Stimulated activated CD4-positive, alpha-beta T cell treated with anti-CD3 and anti-CD28 coated beads, Interleukin-15, amount 100 ng/mL, for 24 hours (primary cell): ENCODE data around the gene DHX34.
"Not testable (repeated sequence)": the region's sequence is repeated elsewhere in the genome, so short reads cannot be mapped to it uniquely, and the experiment has no call there.

Source experiments
- DNase-seq: peaks from one replicate; pipeline ENCODE4 v3.0.0-alpha.2; 2020

Gene DHX34

GRCh38 chr19:47370045-47370611, 21.0 kb downstream of the DHX34 start:
- DNase-seq = no peak

DNA sequence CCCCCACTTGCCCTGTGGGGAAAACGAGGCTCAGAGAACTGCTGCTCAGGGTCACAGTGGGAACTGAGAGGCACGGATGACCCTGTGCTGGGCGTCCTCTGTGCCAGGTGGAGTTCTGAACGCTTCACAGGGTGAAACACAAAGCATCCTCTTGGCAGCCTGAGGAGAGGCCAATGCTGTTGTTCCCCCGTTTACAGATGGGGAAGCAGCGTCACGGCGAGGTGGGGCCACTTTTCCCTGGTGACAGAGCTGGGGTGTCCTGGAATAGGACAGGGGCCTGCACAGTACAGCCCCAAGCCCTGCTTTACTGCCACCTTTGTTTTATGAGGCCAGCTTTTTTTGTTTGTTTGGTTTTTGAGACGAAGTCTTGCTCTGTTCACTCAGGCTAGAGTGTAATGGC, 22.1 kb downstream of the DHX34 start:
- no peak for DNase-seq

DNA sequence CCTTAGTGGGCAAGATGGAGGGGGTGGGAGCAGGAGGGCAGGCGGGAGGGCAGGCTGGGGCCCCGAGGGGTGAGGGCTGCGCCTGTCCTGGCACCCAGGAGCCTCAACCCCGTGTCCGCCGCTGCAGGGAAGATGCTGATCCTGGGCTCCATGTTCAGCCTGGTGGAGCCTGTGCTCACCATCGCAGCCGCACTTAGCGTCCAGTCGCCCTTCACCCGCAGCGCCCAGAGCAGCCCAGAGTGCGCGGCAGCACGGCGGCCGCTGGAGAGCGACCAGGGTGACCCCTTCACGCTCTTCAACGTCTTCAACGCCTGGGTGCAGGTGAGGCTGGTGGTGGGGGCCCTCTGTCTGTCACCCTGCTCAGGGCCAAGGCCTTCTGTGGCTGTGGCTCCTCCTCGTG, 23.5 kb downstream of the DHX34 start:
- DNase-seq = no peak

DNA sequence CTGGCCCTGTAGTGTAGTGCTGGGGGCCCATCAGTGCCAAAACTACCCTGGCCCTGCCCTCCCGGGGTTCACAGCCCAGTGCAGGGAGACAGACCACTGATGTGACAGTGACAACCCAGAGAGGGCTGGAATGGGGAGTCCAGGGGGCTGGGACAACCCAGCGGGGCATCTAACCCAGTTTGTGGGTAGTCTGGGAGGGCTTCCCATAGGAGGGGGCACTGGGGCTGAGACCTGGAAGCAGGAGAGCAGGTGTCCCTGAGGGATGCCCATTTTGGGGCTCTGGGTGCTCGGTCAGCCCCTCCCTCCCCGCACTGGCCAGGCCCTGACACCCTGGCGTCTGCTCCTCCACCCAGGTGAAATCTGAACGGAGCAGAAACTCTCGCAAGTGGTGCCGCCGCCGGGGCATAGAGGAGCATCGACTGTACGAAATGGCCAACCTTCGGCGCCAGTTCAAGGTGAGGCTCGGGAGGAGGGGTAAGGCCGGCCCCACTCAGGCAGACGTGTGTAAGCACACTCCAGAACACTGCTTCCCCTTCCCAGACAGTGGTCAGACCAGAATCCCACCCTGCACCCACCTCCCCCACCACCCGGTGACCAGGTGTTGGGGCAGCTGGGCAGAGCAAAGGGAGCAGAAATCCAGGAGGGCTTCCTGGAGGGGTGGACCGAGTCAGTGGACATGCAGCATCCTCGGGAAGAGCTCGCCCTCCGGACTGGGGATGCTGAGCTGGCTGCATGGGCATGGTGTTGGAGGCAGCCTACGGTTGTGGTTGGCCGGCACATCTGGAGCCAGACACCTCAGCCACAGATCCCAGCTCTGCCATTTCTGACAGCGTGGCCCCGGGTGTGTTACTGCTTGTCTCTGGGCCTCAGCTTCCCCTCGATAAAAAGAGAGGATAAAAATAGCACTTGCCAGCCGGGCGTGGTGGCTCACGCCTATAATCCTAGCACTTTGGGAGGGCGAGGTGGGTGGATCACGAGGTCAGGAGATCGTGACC, 24.4 kb downstream of the DHX34 start:
- DNase-seq = no peak

GRCh38 chr19:47374876-47375693, 26.0 kb downstream of the DHX34 start:
- DNase-seq = no peak

- DNase-seq = no peak
Measured at GRCh38 chr19:47375694-47376588, 26.8 kb downstream of the DHX34 start.

DNA sequence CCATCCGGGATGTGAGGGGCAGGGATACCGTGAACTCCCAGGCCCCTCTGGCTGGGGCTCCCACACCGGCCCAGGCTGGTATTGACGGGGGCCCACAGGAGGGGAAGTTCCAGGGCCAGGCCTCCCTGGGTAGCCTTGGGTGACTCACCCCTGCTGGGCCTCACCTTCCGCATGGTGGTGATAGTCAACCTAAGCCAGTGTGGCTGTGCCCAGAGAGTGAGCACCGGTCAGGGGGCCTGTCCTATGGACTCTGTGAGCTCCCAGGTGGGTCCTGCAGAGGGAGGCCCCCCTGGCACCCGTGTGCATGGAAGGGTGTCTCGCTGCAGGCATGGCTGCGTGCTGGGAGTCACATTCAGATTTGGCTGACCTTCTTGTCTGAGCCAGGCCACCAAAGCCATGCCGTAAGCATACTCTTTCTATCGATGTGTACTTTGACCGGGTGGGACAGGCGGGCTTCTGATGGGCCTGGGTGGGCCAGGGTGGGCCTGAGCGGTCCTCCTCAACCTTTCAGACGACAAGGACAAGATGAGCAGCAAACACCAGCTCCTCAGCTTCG, 27.6 kb downstream of the DHX34 start:
- DNase-seq = no peak

DNA sequence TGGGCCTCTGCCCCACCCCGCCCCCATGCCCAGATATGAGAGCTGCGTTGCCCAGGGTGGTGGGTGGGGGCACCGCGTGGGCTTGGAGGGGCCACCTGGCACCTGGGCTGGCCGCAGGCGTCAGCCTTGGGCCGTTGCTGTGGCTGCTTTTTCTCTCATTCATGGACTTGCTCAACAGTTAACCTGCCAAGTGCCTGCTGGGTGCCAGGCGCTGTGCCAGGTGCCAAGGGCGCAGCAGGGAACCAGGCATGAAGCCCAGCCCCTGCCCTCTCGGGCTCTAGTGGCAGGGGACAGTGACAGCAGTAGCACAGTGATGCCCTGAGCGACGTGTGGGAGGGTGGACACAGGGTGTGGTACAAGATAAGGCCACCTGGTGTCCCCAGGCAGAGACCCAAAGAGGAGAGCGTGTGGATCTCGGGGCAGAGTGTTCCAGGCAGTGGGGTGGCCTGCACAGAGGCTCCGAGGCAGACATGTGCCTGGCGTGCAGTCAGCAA, 28.1 kb downstream of the DHX34 start:
- DNase-seq = no peak

DNA sequence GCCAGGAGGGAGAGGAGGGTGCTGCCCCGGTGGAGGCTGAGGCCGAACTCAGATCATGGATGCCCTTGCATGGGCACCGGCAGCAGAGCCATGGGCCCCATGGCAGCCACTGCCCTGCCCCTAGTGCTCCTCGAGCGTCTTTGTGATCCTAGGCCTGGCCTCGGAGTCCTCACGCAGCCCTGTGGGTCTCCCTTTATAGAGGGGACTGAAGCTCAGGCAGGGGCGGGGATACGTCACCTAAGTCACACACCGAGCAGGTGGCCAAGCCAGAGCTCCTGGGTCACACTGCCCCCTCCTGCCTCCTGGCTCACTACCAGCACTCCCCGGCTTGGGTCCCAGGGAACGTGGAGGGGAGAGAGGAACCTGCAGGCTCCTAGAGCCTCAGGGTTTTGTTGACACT, 28.7 kb downstream of the DHX34 start:
- no peak for DNase-seq

DNA sequence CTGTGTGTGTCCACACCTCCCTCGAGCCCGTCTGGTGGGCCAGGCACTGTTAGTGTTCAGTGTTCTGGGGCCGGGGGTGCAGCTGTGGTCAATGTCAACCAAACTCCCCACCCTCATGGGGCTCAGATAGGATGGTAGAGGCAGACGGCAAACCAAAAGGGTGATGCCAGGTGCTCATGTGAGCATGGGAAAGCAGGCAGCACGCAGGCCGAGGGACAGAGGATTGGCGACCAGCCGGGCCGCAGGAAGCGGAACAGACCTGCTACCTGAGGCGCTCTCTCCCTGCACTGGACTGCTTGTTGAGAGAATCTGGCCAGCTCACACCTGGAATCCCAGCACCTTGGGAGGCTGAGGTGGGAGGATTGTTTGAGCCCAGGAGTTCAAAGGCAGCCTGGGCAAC, 29.1 kb downstream of the DHX34 start:
- no peak for DNase-seq

DNA sequence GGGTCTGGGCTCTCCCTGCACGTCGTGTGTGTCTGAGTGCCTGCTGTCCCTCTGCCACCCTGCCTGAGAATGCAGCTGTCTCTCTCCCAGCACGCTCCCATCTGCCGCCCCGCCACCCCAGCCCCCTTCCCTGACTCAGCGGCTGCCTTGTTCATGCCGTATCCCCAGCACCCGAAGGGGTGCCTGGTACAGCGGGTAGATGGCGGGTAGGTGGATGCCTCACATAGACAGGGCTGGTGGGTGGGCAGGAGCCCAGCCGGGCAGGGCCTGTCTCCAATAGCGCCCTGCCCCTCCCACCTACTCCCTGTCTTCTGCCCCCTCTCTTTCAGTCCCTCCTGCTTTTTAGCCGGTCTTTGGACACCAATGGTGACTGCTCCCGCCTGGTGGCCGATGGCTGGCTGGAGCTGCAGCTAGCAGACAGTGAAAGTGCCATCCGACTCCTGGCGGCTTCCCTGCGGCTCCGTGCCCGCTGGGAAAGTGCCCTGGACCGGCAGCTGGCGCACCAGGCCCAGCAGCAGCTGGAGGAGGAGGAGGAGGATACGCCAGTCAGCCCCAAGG, 30.3 kb downstream of the DHX34 start:
- DNase-seq = no peak

GRCh38 chr19:47380559-47380958, 31.4 kb downstream of the DHX34 start:
- no peak for DNase-seq

DNA sequence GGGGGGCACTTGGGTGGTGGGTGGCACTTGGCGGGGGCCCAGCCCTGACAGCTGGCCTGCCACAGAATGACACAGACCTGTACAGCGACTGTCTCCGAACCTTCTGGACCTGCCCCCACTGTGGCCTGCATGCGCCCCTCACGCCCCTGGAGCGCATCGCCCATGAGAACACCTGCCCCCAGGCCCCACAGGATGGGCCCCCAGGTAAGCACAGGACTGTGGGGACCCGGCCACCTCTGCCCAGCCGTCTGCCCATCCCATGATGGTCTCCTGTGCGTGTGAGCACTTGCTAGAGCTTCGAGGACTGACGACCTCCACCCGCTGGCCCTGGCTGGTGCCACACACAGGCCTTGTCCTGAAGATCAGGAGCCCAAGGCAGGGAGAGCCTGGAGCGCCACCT, 32.0 kb downstream of the DHX34 start:
- no peak for DNase-seq

DNA sequence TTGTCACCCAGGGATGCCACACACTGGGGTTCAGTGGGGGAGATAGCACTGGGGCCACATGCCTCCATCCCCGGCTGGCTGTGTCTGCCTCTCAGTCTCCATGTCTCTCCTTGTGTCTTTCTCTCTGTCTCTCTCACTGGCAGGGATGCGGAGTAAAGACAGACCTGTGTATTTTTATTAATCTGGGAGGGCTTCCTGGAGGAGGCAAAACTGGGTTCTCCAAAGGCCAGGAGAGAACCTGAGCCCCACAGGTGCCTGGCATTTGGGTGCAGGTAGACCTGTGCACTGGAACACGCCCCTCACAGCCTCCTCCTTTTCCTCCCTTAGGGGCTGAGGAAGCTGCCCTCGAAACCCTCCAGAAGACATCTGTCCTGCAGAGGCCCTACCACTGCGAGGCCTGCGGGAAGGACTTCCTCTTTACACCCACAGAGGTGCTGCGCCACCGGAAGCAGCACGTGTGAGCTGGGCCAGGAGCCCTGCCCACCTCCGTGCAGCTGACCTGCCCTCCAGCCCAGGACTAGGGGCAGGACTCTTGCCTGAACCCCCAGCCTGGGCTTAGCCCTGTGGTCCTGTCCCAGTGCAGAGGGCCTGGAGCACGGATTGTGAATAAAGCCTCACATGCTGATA, 32.7 kb downstream of the DHX34 start:
- no peak for DNase-seq

- not testable (repeated sequence) for DNase-seq
Measured at GRCh38 chr19:47383890-47384289, 34.8 kb downstream of the DHX34 start.

GRCh38 chr19:47384533-47384932, 35.4 kb downstream of the DHX34 start:
- DNase-seq = not testable (repeated sequence)

DNA sequence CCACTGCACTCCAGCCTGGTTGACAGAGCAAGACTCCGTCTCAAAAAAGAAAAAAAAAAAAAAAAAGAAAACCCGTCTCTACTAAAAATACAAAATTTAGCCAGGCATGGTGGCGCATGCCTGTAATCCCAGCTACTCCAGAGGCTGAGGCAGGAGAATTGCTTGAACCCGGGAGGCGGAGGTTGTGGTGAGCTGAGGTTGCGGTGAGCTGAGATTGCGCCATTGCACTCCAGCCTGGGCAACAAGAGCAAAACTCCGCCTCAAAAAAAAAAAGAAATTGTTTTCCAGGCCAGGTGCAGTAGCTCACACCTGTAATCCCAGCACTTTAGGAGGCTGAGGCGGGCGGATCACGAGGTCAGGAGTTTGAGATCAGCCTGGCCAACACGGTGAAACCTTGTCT, 37.5 kb downstream of the DHX34 start:
- not testable (repeated sequence) for DNase-seq

- not testable (repeated sequence) for DNase-seq
Measured at GRCh38 chr19:47387623-47388022, 38.5 kb downstream of the DHX34 start.

- not testable (repeated sequence) for DNase-seq
Measured at GRCh38 chr19:47388721-47389120, 39.6 kb downstream of the DHX34 start.

DNA sequence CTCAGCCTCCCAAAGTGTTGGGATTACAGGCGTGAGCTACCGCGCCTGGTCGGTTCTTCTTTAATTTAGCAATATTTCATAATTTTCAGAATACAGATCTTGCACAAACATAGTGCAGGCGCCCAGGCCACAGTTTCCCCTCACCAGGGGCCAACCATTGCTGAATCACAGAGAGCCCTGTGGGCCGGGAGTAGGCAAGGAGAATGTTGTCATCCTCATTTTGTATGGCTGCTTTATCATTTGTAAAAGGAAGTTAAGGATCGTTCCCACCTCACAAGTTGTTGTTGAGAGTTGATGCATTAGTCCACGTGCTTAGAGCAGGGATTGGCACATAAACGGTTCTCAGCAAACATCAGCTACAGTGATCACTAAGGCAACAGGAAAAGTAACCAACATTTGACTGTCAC, 40.0 kb downstream of the DHX34 start:
- no peak for DNase-seq
